ENCODE measurements around the gene SLC24A1. TPM values are rescaled to one million over a fixed set of nuclear protein-coding genes. Genes with fewer than 3 reads are reported as not detected.
A peak's percentile ranks its signal among the peaks of the same experiment; 100 is the strongest.

SLC24A1 gene
- polyA plus RNA-seq, 3 donors, result 0.80 to 1.7 (median 0.83) TPM

- no peak overlapping the region for H3K4me3 Mint-ChIP-seq
- H3K27me3 ChIP-seq (ENCODE audit: control insufficient read depth in 2 of 2, insufficient read depth in 2 of 2, low read length in 2 of 2), result no peaks in the 10 kb centered on the region
- no peak overlapping the region for H3K27ac Mint-ChIP-seq
These were observed 31.6 kb downstream of the SLC24A1 start for GRCh38 chr15:65653341-65653740.

GRCh38 chr15:65653801-65654521, 32.2 kb downstream of the SLC24A1 start:
- Histone ChIP-seq H3K4me1 (ENCODE audit: control insufficient read depth in 1 of 2, insufficient read depth in 2 of 2, low read length in 2 of 2) (no peaks in the 10 kb centered on the region), H3K79me2 (ENCODE audit: insufficient read depth, low read length) (no peaks in the 10 kb centered on the region), H3K4me3 (replicated peaks in 1 of 3; ENCODE audit: low read depth in 2 of 3, low read length in 3 of 3) (no peak overlapping the region), H3K27me3 (ENCODE audit: control insufficient read depth in 2 of 2, insufficient read depth in 2 of 2, low read length in 2 of 2) (no peaks in the 10 kb centered on the region), H3K27ac (ENCODE audit: low read depth in 1 of 2, low read length in 2 of 2) (no peak overlapping the region), H3K9ac (ENCODE audit: insufficient read depth, low read length, poor library complexity, severe bottlenecking) (no peak overlapping the region), H3K9me3 (replicated peaks in 1 of 2; ENCODE audit: control insufficient read depth in 1 of 2, insufficient read depth in 1 of 2, low read length in 2 of 2) (no peaks in the 10 kb centered on the region), H3K4me2 (replicated peaks; ENCODE audit: extremely low read depth, low read length, poor library complexity, severe bottlenecking) (no peak overlapping the region), H2AFZ (ENCODE audit: insufficient read depth, low read depth, low read length, poor library complexity, severe bottlenecking) (no peak overlapping the region), H3K36me3 (replicated peaks in 1 of 2; ENCODE audit: control insufficient read depth in 1 of 2, insufficient read depth in 2 of 2, low read length in 2 of 2) (peaks cover 66 to 78% of the 10 kb centered on the region in 2 donors), H4K20me1 (ENCODE audit: insufficient read depth, low read length) (no peaks in the 10 kb centered on the region)
- no peak for TF ChIP-seq CTCF (IDR thresholded peaks at IDR 0.05)
- intact Hi-C loops (cut with micrococcal nuclease), result no loop called here
- WGBS (ENCODE audit: insufficient coverage), result 100% methylated on average over 1 of the region's 5 CpGs
- Mint-ChIP-seq H3K27me3 (ENCODE audit: low read depth in 3 of 3) (no peaks in the 10 kb centered on the region), H3K4me1 (no peaks in the 10 kb centered on the region), H3K36me3 (peaks cover 61 to 80% of the 10 kb centered on the region in 2 donors), H3K27ac (peak overlapping the region in 1 of 7 donors; percentile 65), H3K4me3 (no peak overlapping the region), H3K9me3 (no peaks in the 10 kb centered on the region)
- DNase-seq, result no peak

More at GRCh38 chr15:65653341-65653740, 31.6 kb downstream of the SLC24A1 start:
- Histone ChIP-seq H4K20me1 (ENCODE audit: insufficient read depth, low read length) (no peaks in the 10 kb centered on the region), H3K79me2 (ENCODE audit: insufficient read depth, low read length) (no peaks in the 10 kb centered on the region), H3K27ac (ENCODE audit: low read depth in 1 of 2, low read length in 2 of 2) (no peak overlapping the region), H3K4me1 (ENCODE audit: control insufficient read depth in 1 of 2, insufficient read depth in 2 of 2, low read length in 2 of 2) (no peaks in the 10 kb centered on the region), H2AFZ (ENCODE audit: insufficient read depth, low read depth, low read length, poor library complexity, severe bottlenecking) (no peak overlapping the region), H3K4me3 (replicated peaks in 1 of 3; ENCODE audit: low read depth in 2 of 3, low read length in 3 of 3) (no peak overlapping the region), H3K9me3 (replicated peaks in 1 of 2; ENCODE audit: control insufficient read depth in 1 of 2, insufficient read depth in 1 of 2, low read length in 2 of 2) (no peaks in the 10 kb centered on the region), H3K4me2 (replicated peaks; ENCODE audit: extremely low read depth, low read length, poor library complexity, severe bottlenecking) (no peak overlapping the region), H3K9ac (ENCODE audit: insufficient read depth, low read length, poor library complexity, severe bottlenecking) (no peak overlapping the region), H3K36me3 (replicated peaks in 1 of 2; ENCODE audit: control insufficient read depth in 1 of 2, insufficient read depth in 2 of 2, low read length in 2 of 2) (peaks cover 61 to 72% of the 10 kb centered on the region in 2 donors)
- intact Hi-C loops (cut with micrococcal nuclease), result no loop called here
- Mint-ChIP-seq H3K9me3 (no peaks in the 10 kb centered on the region), H3K36me3 (peaks cover 57 to 73% of the 10 kb centered on the region in 2 donors), H3K4me1 (no peaks in the 10 kb centered on the region), H3K27me3 (ENCODE audit: low read depth in 3 of 3) (no peaks in the 10 kb centered on the region)
- no peak for TF ChIP-seq CTCF (IDR thresholded peaks at IDR 0.05)
- no peak for DNase-seq
